HG03159 (cell line): ENCODE results near the gene CCT2.

Source experiments
- ATAC-seq: cut with Tn5 transposase; IDR thresholded peaks from one replicate; pipeline ENCODE4 v1.9.1; 2021; ENCODE audit warnings: mild to moderate bottlenecking, moderate library complexity; ENCODE audit not compliant: unreplicated experiment

Gene CCT2

DNA sequence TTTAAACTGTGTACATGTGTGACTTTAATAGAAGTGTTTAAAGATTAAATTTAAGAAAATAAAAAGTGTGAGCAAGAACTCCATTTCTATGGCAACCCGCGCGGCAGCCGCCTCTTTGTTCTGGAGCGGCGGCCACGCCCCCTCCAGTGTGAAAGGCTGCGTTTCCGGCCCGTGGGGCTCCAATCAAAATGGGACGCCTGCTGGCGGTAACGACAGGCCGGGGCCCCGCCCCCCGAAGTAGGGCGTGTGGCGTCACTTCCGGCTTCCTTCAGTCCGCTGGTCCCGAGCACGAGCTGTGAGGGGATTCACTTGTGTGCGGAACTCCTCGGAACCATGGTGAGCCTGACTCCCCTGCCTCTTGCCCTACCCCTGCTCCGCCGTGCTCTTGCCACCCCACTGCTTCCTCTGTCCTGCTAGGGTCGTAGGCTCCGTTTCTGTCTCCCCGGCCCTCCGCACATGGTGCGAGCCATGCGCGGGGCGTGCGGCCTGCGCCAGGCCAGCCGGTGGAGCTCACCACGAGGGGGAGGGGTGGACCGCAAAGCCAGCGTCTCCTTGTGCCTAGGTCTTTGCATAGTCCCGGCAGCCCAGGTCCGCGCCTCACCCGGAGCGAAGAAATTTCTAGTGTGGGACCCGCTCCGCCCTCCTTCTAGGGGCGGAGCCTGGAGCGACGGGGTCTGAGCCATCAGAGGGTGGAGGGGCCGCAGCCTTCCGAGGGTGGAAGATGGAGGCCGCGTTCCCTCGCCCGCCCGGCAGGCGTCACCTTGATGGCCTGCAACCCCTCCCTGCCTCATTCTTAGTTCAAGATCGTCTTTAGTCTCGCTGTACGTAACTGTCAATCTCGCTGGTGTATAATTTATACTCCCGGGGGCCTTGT lies at the start of gene CCT2:
Gene CCT2, plus strand, starts transcription at position 271 of the 874 bp plus-strand sequence. Its CDS starts 63 bp downstream, at position 334.
- peak; percentile 95 for ATAC-seq

DNA sequence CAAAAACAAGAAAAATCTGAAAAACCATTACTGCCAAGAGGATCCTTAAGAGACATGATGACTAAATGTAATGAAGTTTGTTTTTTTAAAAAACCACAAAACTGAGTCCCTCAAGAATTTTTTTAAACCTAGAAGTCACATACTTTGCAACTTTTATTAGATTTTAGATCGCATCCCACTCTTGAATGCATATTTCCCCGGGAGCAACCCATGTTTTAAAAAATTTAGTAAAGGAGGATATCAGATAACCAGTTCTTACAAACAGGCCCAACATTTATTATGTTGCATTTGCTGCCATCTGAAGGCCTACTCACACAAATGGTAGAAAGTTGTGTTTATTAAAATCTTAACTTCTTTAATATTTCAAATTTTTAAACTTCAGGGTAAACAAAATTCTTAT lies 44.3 kb upstream of the CCT2 start:
- no peak for ATAC-seq

DNA sequence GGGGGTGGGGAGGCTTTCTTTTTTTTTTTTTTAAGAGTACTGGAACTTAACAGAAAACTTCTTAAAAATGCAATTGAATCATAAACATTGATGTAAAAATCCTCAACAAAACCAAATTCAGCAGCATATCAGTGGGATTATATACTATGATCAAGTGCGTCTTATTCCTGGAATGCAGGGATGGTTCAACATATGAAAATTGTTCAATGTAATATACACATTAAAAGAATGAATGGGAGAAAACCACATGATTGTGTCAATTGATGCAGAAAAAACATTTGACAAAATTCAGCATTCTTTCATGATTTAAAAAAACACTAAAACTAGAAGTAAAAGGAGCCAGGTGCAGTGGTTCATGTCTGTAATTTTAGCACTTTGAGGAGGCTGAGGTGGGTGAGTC lies 41.2 kb upstream of the CCT2 start:
- no peak for ATAC-seq

DNA sequence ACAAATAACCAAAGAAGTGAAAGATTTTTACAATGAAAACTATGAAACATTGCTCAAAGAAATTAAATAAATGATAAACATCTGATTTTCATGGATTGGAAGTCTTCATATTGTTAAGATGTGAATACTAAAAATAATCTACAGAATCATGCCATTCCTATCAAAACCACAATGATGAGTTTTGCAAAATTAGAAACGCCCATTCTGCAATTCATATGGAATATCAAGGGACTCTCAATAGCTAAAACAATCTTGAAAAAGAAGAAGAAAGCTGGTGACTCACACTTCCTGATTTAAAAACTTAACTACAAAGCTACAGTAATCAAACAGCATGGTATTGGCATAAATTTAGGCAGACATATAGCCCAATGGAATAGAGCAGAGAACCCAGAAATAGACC lies 40.2 kb upstream of the CCT2 start:
- ATAC-seq = no peak

DNA sequence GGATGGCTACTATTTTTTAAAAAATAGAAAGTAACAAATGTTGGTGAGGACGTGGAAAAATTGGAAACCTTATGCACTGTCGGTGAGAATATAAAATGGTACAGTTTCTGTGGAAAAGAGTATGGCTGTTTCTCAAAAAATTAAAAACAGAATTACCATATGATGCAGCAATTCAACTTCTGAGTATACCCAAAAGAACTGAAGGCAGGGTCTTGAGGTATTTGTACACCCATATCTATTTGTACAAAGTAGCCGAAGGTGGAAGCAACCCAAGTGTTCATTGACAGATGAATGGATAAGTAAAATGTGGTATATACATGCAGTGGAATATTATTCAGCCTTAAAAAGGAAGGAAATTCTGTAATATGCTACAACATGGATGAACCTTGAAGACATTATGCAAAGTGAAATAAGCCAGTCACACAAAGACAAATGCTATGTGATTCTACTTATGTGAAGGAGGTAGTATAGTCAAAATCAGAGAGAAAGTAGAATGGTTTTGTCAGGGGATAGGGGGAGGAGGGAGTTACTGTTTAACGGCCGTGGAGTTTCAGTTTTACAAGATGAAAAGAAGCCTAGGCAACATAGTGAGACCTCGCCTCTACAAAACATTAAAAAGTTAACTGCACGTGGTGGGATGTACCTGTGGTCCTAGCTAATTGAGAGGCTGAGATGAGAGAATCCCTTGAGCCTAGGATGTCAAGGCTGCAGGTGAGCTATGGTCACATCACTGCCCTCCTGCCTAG lies 38.4 kb upstream of the CCT2 start:
- peak; percentile 91 for ATAC-seq

DNA sequence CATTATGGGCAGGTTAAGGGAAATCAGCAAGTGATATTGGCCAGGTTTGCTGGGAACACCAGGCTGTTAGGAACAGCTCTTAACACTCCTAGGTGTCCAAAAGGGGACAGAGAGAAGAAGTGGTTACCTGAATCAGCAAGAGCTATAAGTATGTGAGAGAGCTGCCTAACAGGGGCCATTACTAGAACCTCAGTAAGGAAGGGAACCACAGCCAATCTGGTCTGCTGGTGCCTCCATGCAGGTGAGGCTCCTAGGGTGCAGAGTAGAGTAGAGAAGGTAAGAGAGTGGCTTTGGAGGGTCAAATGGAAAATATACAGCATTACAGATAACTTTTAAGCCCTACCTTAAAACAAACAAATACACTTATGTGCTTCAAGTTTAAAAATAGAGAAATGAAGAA lies 36.6 kb upstream of the CCT2 start:
- ATAC-seq = no peak

DNA sequence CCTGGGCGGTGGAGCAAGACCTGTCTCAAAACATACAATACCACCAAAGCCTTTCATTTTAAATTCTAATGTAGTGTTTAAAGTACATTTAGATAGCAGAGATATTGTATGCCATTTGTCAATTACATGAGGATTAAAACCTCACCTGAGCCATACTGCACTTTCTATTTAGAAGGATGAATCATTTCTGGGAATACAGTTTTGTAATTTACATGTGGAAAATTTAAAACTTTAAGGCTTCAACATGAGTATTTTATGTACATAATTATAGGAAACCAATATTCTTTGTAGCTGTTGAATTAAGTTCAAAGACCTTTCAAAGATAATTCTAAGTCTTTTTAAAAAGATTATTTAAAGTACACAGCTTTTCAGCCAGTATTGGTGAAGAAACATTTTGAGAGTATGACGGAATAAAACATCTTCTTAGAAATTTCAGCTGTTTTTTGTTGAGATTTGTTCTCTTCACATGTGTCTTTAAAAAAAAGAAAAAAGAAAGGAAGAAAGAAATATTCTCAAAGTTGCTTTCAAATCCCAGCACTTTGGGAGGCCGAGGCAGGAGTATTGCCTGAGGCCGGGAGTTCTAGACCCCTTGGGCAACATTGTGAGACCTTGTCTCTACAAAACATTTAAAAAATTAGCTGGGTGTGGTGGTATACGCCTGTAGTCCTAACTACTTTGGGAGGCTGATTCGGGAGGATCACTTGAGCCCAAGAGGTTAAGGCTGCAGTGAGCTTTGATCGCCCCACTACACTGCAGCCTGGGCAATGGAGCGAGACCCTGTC lies 34.5 kb upstream of the CCT2 start:
- no peak for ATAC-seq

DNA sequence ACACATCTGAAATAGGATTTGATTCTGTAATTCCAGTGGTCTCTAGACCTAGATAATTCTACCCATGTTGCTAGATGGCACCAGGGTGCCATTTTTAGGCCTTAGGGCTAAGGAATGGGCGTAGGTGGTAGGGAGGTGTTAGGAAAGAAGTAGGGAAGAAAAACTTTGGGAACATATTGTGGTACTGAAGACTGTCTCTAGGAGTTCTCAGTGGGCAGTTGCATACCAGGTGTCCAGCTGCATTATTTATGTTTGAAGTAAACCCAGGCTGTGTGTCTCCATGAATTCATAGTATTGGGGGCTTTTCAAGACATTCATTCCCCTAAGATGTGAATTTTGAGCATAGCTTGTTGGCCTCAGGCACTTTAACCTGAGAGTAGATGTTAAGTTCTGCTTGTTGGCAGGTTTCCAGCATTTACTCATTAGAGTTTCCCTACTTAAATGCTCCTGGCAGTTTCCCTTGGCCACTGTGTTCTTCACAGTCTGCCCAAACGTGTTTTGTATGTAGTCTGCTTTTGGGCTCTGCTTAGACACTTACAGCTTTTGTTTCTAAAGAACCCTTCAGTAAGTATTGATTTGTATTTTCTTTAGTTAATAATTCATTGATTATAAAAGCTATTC lies 31.5 kb upstream of the CCT2 start:
- no peak for ATAC-seq

DNA sequence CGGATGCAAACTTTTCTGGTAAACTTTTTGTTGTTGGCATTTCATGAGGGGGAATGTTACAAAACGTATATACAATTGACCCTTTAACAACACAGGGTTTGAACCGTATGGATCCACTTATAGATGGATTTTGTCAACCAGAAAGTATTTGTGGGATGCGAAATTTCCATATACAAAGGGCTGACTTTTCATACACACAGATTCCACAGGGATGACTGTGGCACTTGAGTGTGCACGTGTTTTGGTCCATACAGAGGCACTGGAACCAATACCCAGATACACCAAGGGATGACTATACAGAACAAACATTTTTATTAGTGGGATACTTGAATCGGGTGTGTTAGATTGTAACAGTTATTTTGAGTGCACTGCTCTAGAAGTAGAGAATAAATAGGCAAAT lies 29.8 kb upstream of the CCT2 start:
- no peak for ATAC-seq

DNA sequence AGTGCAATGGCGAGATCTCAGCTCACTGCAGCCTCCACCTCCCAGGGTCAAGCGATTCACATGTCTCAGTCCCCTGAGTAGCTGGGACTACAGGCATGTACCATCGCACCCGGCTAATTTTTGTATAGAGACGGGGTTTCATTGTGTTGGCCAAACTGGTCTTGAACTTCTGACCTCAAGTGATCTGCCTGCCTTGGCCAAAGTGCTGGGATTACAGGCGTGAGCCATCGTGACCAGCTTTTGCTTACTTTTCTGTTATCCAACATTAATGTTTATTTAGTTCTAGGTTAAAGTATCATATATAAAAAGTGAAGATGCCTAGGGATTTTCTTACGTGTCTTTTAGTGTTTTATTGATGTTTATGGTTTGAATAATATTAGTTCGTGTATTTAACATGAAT lies 28.9 kb upstream of the CCT2 start:
- ATAC-seq = no peak

DNA sequence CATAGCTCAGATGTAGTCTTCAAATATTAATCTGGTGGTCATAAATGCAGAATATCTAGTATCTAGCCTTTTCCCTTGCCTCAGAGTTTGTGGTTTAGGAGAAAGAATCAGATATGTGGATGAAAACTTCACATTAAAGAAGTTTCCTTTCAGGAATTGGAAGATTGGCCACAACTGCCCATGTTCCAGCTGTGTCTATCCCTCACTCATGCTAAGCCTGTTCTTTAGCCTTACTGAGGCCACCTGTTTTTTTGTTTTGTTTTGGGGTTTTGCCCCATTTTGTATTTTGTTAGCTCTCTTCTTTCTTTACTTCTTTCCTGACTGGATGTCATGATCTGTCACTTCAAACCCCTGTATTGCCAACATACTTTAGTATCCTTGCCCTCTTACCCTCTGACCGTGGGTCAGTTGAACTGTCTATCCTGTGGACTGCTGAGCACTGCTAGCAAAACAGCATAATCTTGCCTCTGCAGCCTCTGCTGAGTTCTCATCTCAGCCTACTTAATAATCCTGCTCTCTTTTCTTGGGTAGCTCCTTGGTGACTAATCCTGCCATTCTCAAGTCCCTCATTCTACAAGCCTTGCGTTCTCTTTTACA lies 22.0 kb upstream of the CCT2 start:
- ATAC-seq = no peak

DNA sequence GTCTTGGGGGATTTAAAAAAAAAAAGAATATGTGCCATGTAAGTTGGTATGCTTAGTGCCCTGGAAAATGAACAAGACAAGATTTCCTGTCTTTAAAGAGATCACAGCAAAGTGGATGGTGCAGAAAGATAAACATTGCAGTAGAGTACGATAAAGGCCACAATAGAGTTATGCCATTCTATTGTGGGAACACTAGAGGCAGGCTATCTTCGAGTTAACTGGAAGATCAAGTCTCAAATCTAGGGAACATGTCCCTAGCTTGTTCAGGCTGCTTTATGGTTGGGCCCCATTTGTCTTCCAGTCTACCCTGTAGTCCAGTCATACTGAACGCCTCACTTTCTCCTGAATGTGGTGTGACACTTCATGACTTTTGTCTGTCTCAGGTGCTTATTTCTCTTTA lies 18.7 kb upstream of the CCT2 start:
- ATAC-seq = no peak

DNA sequence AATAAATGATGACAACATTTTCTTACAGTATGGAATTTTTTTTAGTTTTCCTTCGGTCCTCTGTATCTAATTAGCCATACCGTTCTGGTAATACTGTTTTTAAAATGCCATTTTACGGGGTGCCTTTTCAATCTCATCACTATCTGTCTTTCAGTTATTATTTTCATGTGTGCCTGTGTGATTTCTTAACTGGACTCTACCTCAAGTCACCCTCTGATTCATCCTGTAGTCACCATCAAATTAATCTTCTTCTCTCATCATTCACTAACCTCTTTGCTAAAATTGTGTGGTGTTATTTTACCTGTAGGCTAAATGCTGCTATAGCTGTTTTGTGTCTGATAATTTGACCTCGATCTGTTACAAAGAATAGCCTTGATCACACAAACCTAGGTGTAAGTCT lies 16.0 kb upstream of the CCT2 start:
- no peak for ATAC-seq

DNA sequence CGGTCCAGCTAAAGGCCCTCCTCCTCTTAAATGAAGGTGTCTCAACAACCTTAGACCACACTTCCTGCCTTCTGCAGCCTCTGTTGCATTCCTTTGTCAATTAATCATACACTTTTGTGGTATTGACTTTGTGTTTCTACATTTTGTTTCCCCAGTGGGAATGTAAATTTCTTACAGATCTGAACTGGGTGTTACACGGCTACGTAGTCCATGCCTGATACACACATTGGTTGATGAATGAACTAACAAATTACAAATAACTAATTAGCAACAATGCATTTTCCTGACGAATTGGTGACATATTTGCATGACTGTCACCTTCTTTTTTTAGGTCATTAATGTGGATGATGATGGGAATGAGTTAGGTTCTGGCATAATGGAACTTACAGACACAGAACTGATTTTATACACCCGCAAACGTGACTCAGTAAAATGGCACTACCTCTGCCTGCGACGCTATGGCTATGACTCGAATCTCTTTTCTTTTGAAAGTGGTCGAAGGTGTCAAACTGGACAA lies 15.2 kb upstream of the CCT2 start:
- ATAC-seq = no peak

DNA sequence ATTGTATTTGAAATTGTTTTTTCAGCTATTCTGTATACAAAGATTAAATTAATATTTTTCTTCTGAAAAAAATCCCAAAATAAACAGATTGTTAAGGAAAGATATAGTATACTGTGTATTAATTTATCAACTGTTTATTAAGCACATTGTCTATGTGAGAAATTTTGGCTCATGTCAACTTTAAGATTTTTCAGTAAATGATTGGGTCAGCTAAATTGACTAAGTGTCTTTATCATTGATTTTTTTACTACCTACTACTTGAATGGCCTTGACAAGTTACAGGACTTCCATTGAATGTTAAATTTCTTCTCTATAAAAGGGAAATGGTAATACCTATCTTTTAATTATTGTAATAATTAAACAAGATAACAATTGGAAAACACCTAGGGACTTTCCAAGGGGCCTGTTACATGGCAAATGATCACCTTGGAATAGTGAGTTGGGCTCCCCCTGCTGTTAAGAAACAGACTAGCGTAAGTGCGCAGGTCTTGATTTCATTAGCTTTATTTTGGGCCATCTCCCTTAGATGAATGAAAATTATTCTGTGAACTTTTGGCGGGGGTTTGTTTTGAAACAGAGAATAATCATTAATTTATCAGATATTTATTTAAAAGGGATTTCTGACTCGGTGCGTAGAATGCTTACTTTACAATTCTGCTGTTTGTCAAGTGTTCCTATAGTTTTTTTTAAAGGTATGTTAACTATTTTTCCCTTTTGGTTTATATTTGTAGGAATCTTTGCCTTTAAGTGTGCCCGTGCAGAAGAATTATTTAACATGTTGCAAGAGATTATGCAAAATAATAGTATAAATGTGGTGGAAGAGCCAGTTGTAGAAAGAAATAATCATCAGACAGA lies 14.5 kb upstream of the CCT2 start:
- ATAC-seq = peak; percentile 79

DNA sequence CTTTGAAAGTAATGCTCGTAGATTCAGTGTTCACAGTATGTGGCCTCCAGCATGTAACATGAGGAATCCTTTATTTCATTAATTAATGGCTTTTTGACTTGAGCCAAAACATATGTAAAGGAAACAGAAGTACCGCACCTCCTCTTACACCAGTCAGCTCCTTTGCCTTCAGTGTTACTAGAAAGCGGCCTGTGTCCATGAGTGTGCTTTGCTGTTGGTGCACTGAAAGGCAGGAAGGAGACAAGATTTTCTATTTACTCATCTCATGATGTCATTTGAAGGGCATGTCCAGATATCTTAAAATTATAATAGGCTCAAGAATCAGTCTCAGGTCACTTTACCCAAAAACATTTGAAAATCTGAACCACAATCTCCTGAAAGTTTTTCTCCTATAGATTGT lies 9.9 kb upstream of the CCT2 start:
- no peak for ATAC-seq

DNA sequence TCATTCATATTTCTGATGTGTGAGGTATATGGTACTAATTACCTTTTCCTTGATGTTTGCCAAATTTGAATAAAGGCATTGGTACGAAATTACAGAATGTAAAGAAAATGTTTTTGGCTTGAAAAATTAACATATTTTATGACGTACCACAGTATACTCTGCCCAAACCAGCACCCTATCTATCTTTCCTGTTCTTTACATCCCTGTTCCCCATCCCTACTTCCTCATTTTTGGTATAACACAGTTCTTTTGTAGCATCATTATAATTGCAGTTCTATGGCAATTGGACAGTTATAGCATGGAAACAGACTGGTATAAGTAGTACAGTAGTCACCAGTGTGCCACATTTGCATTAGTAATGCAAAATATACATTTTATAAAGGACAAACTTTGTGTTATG lies 7.0 kb upstream of the CCT2 start:
- no peak for ATAC-seq

DNA sequence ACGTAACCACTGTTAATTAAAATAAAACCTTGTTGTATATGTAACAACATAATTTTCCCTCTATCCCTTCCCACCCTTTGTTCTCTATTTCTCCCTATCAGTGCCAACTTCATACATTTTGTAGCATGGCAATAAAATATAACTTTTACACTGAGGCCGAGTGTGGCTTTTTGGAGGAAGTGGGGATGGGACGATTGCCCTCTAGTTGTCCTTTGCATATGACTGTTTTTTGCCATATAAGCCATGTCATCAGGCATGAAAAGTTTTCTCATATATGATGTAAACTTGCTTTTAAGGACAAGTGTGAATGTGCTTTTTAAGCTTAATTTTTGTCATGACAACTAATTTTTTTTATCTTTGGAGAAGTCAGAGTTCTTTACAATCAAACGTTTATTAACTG lies 6.2 kb upstream of the CCT2 start:
- no peak for ATAC-seq

DNA sequence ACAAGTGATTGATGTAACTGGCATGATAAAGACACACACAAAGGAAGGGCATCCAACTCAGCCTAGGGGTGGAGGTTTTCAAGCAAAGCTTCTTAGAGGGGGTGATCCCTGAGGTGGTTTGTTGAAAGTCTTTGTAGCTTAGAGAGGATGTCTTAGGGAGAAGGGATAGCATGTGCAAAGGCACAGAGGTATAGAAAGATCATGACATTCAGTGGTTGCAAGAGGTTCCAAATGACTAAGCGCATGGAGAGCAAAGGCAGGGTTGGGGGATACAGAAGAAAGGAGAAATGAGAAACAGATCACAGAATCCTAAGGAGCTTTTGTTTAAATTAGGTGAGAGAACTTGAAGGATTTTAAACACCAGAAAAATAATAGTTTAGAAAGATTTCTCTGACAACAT lies 5.2 kb upstream of the CCT2 start:
- ATAC-seq = no peak

DNA sequence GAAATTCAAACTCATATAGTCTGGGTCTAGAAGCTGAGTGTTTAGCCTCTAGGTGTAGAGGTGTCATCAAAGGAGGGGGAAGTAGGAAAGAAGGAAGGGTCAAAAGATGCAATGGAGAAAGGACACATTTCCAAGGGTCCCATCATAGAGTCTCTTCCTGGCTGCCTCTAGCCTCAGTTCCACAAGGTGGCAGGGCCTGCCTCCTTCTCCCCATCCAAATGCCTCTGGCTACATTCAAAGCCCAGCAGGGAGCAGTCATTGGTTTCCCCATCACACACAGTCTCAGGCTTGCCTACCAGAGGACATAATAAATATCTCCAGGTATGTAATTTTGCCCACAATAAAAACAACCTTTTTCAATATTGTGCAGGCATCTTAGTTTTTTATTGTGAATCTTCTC lies 2.1 kb upstream of the CCT2 start:
- ATAC-seq = no peak
